Chondrocyte (in vitro differentiated cells): Measurements from ENCODE around the gene CFTR. TPM values are rescaled to one million over a fixed set of nuclear protein-coding genes. Genes with fewer than 3 reads are reported as not detected.

ENCODE experiments used
- DNase-seq: peaks from one replicate; pipeline ENCODE4 v3.0.0; 2021; ENCODE audit warnings: mixed read lengths, low spot score
- H3K27ac Mint-ChIP-seq: one replicate; pipeline ENCODE4 v1.8.0; 2021; ENCODE audit warnings: mild to moderate bottlenecking, moderate library complexity, mixed read lengths; ENCODE audit not compliant: unreplicated experiment
- H3K27me3 Mint-ChIP-seq: 2 replicates; pipeline ENCODE4 v1.8.0; 2021; ENCODE audit warnings: low read depth, mixed read lengths
- H3K36me3 Mint-ChIP-seq: 2 replicates; pipeline ENCODE4 v1.8.0; 2021; ENCODE audit warnings: low read depth, mixed read lengths
- H3K4me1 Mint-ChIP-seq: 2 replicates; pipeline ENCODE4 v1.8.0; 2021; ENCODE audit warnings: low read depth, mild to moderate bottlenecking, mixed read lengths
- H3K4me3 Mint-ChIP-seq: one replicate; pipeline ENCODE4 v1.8.0; 2021; ENCODE audit warnings: mild to moderate bottlenecking, moderate library complexity, mixed read lengths; ENCODE audit not compliant: unreplicated experiment
- H3K9me3 Mint-ChIP-seq: 2 replicates; pipeline ENCODE4 v1.8.0; 2021; ENCODE audit warnings: low read depth, mixed read lengths
- CTCF ChIP-seq: fragments of 200-600 bp; sonication (generic); IDR thresholded peaks from 2 replicates; pipeline ENCODE4 v1.5.0; 2021; ENCODE audit warnings: antibody characterized with exemption, mild to moderate bottlenecking, moderate library complexity
- total RNA-seq: library from RNA; stranded (reverse); gene quantifications from 3 replicates; pipeline ENCODE4 v1.2.1, GENCODE V29; 2021

Gene CFTR
- total RNA-seq, 1 donor from 2014 or later, result not detected

GRCh38 chr7:117616694-117617093, 136.9 kb downstream of the CFTR start:
- Mint-ChIP-seq H3K9me3 (no peaks in the 10 kb centered on the region), H3K36me3 (no peaks in the 10 kb centered on the region), H3K4me3 (no peak overlapping the region), H3K27me3 (peaks cover 20% of the 10 kb centered on the region), H3K4me1 (no peaks in the 10 kb centered on the region), H3K27ac (no peak overlapping the region)
- DNase-seq, result no peak
- TF ChIP-seq CTCF, result no peak

GRCh38 chr7:117619681-117620080, 139.9 kb downstream of the CFTR start:
- no peaks in the 10 kb centered on the region for H3K9me3 Mint-ChIP-seq
- no peak overlapping the region for H3K27ac Mint-ChIP-seq
- H3K27me3 Mint-ChIP-seq, result peaks cover 16% of the 10 kb centered on the region
- no peak overlapping the region for H3K4me3 Mint-ChIP-seq
- H3K36me3 Mint-ChIP-seq, result no peaks in the 10 kb centered on the region
- DNase-seq, result no peak
- H3K4me1 Mint-ChIP-seq, result no peaks in the 10 kb centered on the region
- TF ChIP-seq CTCF, result no peak

- no peaks in the 10 kb centered on the region for H3K9me3 Mint-ChIP-seq
- H3K27ac Mint-ChIP-seq, result no peak overlapping the region
- H3K27me3 Mint-ChIP-seq, result peaks cover 16% of the 10 kb centered on the region
- no peak overlapping the region for H3K4me3 Mint-ChIP-seq
- no peaks in the 10 kb centered on the region for H3K4me1 Mint-ChIP-seq
- H3K36me3 Mint-ChIP-seq, result no peaks in the 10 kb centered on the region
- no peak for TF ChIP-seq CTCF
- DNase-seq, result no peak
These were observed 141.3 kb downstream of the CFTR start for GRCh38 chr7:117621075-117621618.

GRCh38 chr7:117623606-117624005, 143.8 kb downstream of the CFTR start:
- Mint-ChIP-seq H3K4me3 (no peak overlapping the region), H3K27ac (no peak overlapping the region)
- TF ChIP-seq CTCF, result no peak

GRCh38 chr7:117630501-117630900, 150.7 kb downstream of the CFTR start:
- Mint-ChIP-seq H3K27ac (no peak overlapping the region), H3K4me3 (no peak overlapping the region), H3K9me3 (peaks cover 14% of the 10 kb centered on the region), H3K27me3 (peaks cover 8% of the 10 kb centered on the region), H3K36me3 (peaks cover 10% of the 10 kb centered on the region), H3K4me1 (no peaks in the 10 kb centered on the region)
- no peak for TF ChIP-seq CTCF
- no peak for DNase-seq

More at GRCh38 chr7:117623606-117624005, 143.8 kb downstream of the CFTR start:
- no peaks in the 10 kb centered on the region for H3K9me3 Mint-ChIP-seq
- H3K4me1 Mint-ChIP-seq, result no peaks in the 10 kb centered on the region
- H3K27me3 Mint-ChIP-seq, result peaks cover 9% of the 10 kb centered on the region
- no peak for DNase-seq
- H3K36me3 Mint-ChIP-seq, result no peaks in the 10 kb centered on the region
